Stomach smooth muscle (tissue), 2 donors: Measurements from ENCODE around the gene ANK2.
A peak's percentile ranks its signal among the peaks of the same experiment; 100 is the strongest.

Source experiments
- H3K27ac ChIP-seq: one replicate; pipeline ENCODE4 v1.7.0; 2013; ENCODE audit warnings: mild to moderate bottlenecking, low read length, inconsistent platforms
- H3K27me3 ChIP-seq, 2 donors: one replicate each; pipeline ENCODE4 v1.7.0; 2013; ENCODE audit warnings: low read length in 2 of 2; ENCODE audit not compliant: insufficient read depth in 2 of 2, control insufficient read depth in 1 of 2
- H3K36me3 ChIP-seq, 2 donors: one replicate each; pipeline ENCODE4 v1.7.0; 2013; ENCODE audit warnings: low read length in 2 of 2; ENCODE audit not compliant: control insufficient read depth in 2 of 2, insufficient read depth in 2 of 2
- H3K4me1 ChIP-seq: one replicate; pipeline ENCODE4 v1.7.0; 2013; ENCODE audit warnings: low read length; ENCODE audit not compliant: control insufficient read depth, insufficient read depth
- H3K4me3 ChIP-seq, 2 donors: one replicate each; pipeline ENCODE4 v1.7.0; 2013; ENCODE audit warnings: low read length in 2 of 2
- H3K9ac ChIP-seq, 2 donors: one replicate each; pipeline ENCODE4 v1.7.0; 2013; ENCODE audit warnings: low read length in 2 of 2, mild to moderate bottlenecking in 1 of 2
- H3K9me3 ChIP-seq, 2 donors: one replicate each; pipeline ENCODE4 v1.7.0; 2013; ENCODE audit warnings: low read length in 2 of 2; ENCODE audit not compliant: control insufficient read depth in 2 of 2
- donor health status: healthy.
- donor health status: Pancreatic carcinoma.

ANK2 gene

GRCh38 chr4:113049421-113050370 lies at the start of gene ANK2:
Gene ANK2 (plus strand): TSS chr4:113049653. CDS start chr4:113049729, 76 bp downstream.
- Histone ChIP-seq H3K27ac (no peak within 1 kb of the TSS), H3K4me3 (peak within 1 kb of the TSS; percentile 62 to 68), H3K9me3 (no peaks in the 10 kb centered on the region), H3K27me3 (no peaks in the 10 kb centered on the region), H3K9ac (peak within 1 kb of the TSS; percentile 38 to 55), H3K4me1 (peaks cover 8% of the 10 kb centered on the region), H3K36me3 (no peaks in the 10 kb centered on the region)

GRCh38 chr4:113003841-113004240 lies 45.6 kb upstream of the ANK2 start:
- Histone ChIP-seq H3K27ac (no peak overlapping the region), H3K9me3 (no peaks in the 10 kb centered on the region), H3K27me3 (no peaks in the 10 kb centered on the region), H3K4me1 (no peaks in the 10 kb centered on the region), H3K36me3 (no peaks in the 10 kb centered on the region), H3K4me3 (no peak overlapping the region), H3K9ac (no peak overlapping the region)

- no peaks in the 10 kb centered on the region for H3K27me3 ChIP-seq
- no peak overlapping the region for H3K27ac ChIP-seq
- no peak overlapping the region for H3K9ac ChIP-seq
- no peak overlapping the region for H3K4me3 ChIP-seq
- H3K9me3 ChIP-seq = no peaks in the 10 kb centered on the region
- H3K4me1 ChIP-seq = no peaks in the 10 kb centered on the region
- no peaks in the 10 kb centered on the region for H3K36me3 ChIP-seq
Measured at GRCh38 chr4:113004655-113005054, 44.8 kb upstream of the ANK2 start.

- no peak overlapping the region for H3K27ac ChIP-seq
- H3K4me3 ChIP-seq = no peak overlapping the region
- no peak overlapping the region for H3K9ac ChIP-seq
- H3K9me3 ChIP-seq = no peaks in the 10 kb centered on the region
- no peaks in the 10 kb centered on the region for H3K27me3 ChIP-seq
- no peaks in the 10 kb centered on the region for H3K36me3 ChIP-seq
- no peaks in the 10 kb centered on the region for H3K4me1 ChIP-seq
Measured at GRCh38 chr4:113006632-113007031, 42.8 kb upstream of the ANK2 start.

GRCh38 chr4:113007151-113007550 lies 42.3 kb upstream of the ANK2 start:
- Histone ChIP-seq H3K27ac (no peak overlapping the region), H3K4me3 (no peak overlapping the region), H3K27me3 (no peaks in the 10 kb centered on the region), H3K36me3 (no peaks in the 10 kb centered on the region), H3K9me3 (no peaks in the 10 kb centered on the region), H3K4me1 (no peaks in the 10 kb centered on the region), H3K9ac (no peak overlapping the region)

- Histone ChIP-seq H3K9me3 (no peaks in the 10 kb centered on the region), H3K27ac (no peak overlapping the region), H3K9ac (no peak overlapping the region), H3K4me1 (no peaks in the 10 kb centered on the region), H3K36me3 (no peaks in the 10 kb centered on the region), H3K4me3 (no peak overlapping the region), H3K27me3 (no peaks in the 10 kb centered on the region)
Measured at GRCh38 chr4:113008135-113008534, 41.3 kb upstream of the ANK2 start.

- Histone ChIP-seq H3K9ac (no peak overlapping the region), H3K36me3 (no peaks in the 10 kb centered on the region), H3K27me3 (no peaks in the 10 kb centered on the region), H3K9me3 (no peaks in the 10 kb centered on the region), H3K4me1 (no peaks in the 10 kb centered on the region), H3K27ac (no peak overlapping the region), H3K4me3 (no peak overlapping the region)
Measured at GRCh38 chr4:113008716-113009115, 40.7 kb upstream of the ANK2 start.

GRCh38 chr4:113009461-113009860 lies 40.0 kb upstream of the ANK2 start:
- no peaks in the 10 kb centered on the region for H3K36me3 ChIP-seq
- no peak overlapping the region for H3K27ac ChIP-seq
- no peak overlapping the region for H3K9ac ChIP-seq
- no peaks in the 10 kb centered on the region for H3K9me3 ChIP-seq
- H3K4me1 ChIP-seq = no peaks in the 10 kb centered on the region
- H3K4me3 ChIP-seq = no peak overlapping the region
- H3K27me3 ChIP-seq = no peaks in the 10 kb centered on the region

- Histone ChIP-seq H3K4me3 (no peak overlapping the region), H3K27me3 (no peaks in the 10 kb centered on the region), H3K9me3 (no peaks in the 10 kb centered on the region), H3K9ac (no peak overlapping the region), H3K4me1 (no peaks in the 10 kb centered on the region), H3K27ac (no peak overlapping the region), H3K36me3 (no peaks in the 10 kb centered on the region)
Measured at GRCh38 chr4:113012122-113012725, 37.2 kb upstream of the ANK2 start.

- no peak overlapping the region for H3K27ac ChIP-seq
- H3K4me1 ChIP-seq = no peaks in the 10 kb centered on the region
- no peaks in the 10 kb centered on the region for H3K36me3 ChIP-seq
- no peaks in the 10 kb centered on the region for H3K9me3 ChIP-seq
- H3K4me3 ChIP-seq = no peak overlapping the region
- H3K9ac ChIP-seq = no peak overlapping the region
- no peaks in the 10 kb centered on the region for H3K27me3 ChIP-seq
Measured at GRCh38 chr4:113012786-113013185, 36.7 kb upstream of the ANK2 start.

- Histone ChIP-seq H3K9me3 (no peaks in the 10 kb centered on the region), H3K27ac (no peak overlapping the region)
Measured at GRCh38 chr4:113013751-113014150, 35.7 kb upstream of the ANK2 start.

More at GRCh38 chr4:113013751-113014150, 35.7 kb upstream of the ANK2 start:
- Histone ChIP-seq H3K4me1 (no peaks in the 10 kb centered on the region), H3K27me3 (no peaks in the 10 kb centered on the region), H3K9ac (no peak overlapping the region), H3K4me3 (no peak overlapping the region), H3K36me3 (no peaks in the 10 kb centered on the region)
